GM12874 (cell line): ENCODE results near the gene ZNF639.

ENCODE experiments used
- TF ChIP-seq, protein P1 (sequence below): IDR thresholded peaks from 2 replicates; pipeline ENCODE4 v1.5.1; 2011; ENCODE audit warnings: low read depth, mild to moderate bottlenecking, control low read depth, low read length, moderate library complexity; ENCODE audit not compliant: insufficient read depth

The ZNF639 gene

DNA sequence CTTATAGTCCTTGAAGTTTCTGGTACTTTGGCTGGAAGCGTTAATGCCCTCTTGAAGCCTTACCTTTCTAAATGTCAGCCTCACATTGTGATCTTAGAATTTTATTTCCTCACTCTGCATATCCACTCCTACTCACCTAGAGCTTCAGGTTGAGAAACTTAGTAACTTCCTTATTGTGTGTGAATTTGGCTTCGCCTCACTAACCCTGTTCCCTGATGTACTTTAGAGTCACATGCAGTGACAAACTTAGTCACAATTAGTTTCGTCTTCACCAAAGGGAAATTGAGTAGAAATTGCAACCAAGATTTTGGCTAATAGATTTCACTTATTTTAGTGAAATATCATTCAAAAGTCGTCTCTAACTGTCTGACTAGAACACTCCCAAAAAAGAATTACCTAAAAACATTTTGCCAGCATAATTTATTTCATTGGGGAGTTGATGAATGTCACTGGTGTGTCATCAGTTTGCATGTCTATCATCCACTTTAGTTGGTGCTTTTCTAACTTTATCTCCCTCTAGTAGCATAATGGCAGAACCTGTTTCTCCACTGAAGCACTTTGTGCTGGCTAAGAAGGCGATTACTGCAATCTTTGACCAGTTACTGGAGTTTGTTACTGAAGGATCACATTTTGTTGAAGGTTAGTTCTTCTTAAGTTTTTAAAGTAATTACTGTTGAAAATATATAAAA, 25.6 kb downstream of the ZNF639 start:
- TF ChIP-seq, protein P1, sequence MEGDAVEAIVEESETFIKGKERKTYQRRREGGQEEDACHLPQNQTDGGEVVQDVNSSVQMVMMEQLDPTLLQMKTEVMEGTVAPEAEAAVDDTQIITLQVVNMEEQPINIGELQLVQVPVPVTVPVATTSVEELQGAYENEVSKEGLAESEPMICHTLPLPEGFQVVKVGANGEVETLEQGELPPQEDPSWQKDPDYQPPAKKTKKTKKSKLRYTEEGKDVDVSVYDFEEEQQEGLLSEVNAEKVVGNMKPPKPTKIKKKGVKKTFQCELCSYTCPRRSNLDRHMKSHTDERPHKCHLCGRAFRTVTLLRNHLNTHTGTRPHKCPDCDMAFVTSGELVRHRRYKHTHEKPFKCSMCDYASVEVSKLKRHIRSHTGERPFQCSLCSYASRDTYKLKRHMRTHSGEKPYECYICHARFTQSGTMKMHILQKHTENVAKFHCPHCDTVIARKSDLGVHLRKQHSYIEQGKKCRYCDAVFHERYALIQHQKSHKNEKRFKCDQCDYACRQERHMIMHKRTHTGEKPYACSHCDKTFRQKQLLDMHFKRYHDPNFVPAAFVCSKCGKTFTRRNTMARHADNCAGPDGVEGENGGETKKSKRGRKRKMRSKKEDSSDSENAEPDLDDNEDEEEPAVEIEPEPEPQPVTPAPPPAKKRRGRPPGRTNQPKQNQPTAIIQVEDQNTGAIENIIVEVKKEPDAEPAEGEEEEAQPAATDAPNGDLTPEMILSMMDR: no peak

DNA sequence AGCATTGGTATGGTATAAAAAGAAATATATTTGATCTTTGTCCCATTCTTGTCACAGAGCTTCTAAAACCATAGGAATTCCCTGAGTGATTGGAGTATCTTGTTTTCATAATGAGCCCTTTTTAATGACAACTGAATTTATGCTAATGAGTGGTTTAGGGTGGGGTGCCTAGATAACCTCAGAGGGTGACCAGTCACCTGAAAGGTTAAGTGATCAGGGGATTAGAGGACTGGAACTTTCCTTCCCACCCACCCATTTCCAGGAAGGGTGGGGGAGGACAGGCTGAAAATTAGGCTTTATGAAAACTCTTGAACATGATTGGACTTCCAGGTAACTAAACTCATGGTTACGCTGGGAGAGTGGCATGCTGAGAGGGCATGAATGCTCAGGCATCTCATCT, 33.2 kb downstream of the ZNF639 start:
- TF ChIP-seq, protein P1: no peak

DNA sequence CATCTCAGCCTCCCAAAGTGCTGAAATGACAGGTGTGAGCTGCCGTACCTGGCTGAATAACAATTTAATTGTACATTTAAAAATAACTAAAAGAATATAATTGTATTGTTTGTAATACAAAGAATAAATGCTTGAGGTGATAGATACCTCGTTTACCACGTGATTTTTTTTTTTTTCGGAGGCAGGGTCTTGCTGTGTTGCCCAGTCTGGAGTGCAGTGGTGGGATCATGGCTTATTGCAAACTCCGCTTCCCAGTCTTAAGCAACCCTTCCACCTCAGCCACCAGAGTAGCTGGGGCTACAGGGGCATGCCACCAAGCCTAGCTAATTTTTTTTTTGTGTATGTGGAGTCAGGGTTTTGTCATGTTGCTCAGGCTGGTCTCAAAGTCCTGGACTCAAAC, 40.5 kb downstream of the ZNF639 start:
- TF ChIP-seq, protein P1: no peak

DNA sequence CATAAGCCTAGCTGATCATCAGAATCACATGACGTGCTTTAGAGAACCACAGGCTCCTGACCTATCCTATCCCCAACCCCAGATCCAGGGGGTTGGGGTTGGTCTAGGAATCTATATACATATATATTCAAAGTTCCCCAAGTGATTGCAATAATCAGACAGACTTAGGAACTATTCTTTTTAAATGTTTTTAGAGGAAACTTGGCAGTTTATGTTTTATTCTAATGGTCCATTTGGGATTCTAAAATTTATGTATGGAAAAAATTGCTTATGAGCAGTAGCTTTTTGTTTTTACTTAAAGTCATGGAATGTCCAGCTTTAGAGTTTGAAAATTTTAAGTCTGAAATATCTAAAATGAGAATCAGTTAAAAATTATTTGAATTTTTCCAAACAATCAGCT, 46.8 kb downstream of the ZNF639 start:
- TF ChIP-seq, protein P1: no peak

DNA sequence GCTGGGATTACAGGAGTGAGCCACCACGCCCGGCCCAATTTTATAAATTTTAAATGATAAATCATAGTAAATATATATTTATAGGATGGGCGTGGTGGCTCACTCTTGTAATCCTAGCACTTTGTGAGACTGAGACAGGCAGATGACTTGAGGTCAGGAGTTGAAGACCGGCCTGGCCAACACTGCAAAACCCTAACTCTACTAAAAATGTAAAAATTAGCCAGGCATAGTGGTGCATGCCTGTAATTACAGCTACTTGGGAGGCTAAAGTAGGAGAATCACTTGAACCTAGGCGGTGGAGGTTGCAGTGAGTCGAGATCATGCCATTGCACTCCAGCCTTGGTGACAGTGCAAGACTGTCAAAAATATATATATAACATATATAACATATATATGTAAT, 51.1 kb downstream of the ZNF639 start:
- TF ChIP-seq, protein P1: no peak

DNA sequence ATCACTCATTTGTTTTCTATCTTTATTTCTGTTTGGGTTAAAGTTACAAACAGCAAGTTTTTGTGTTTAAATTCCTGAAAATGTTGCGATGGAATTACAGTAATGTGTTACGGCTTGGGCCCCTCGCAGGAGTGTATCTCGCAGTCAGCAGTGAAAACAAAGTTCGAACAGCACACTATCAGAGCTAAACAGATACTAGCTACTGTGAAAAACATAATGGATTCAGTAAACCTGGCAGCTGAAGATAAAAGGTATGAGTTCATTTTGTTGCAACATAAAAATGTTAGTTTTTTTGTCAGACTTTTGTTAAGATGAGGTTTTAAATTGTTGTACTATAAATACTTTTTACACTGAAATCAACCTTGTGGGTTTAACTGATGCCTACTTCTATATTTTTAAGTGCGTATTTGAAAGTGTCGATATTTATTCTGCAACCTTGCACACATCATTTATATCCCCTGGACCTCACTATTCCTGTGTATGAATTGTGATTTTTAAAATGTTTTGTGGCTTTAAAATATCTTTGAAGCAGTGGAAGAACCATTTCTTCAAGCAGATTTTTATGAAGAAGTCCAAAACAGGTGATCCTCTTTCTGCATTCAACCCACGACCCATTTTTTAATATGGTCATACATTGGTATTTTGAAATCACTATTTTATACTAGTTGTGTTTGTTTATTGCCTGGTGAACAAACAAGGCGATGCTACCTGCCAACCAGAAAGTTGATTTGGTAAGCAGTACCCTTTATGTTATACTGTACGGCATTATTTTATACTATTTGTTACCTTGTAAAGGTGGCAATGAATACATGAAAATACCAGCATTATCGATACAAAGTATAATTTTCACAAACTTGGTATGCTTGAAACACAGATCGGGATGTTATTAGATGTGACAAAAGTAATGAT, 52.5 kb downstream of the ZNF639 start:
- TF ChIP-seq, protein P1: no peak

DNA sequence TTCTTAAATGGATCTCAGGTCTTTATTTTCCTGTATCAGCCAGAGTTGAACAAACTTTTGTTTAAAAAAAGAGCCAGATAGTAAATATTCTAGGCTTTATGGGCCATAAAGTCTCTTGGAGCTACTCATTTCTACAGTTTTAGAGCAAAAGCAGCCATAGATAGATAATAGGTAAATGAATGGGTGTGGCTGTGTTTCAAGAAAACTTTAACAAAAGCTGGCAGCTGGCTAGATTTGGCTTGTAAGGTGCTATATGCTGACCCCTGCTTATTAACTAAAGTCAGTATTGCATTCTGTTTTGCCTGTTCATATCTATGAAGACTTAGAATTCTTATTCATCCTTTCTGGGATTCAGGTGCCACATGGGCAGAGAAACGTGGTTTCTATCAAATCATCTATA, 53.6 kb downstream of the ZNF639 start:
- TF ChIP-seq, protein P1: no peak
